ENCODE results near the gene ADSS2. TPM values are rescaled to one million over a fixed set of nuclear protein-coding genes. Genes with fewer than 3 reads are reported as not detected.

The ADSS2 gene
- total RNA-seq, 2 donors from 2014 or later: 9.9 to 23.1 TPM

DNA sequence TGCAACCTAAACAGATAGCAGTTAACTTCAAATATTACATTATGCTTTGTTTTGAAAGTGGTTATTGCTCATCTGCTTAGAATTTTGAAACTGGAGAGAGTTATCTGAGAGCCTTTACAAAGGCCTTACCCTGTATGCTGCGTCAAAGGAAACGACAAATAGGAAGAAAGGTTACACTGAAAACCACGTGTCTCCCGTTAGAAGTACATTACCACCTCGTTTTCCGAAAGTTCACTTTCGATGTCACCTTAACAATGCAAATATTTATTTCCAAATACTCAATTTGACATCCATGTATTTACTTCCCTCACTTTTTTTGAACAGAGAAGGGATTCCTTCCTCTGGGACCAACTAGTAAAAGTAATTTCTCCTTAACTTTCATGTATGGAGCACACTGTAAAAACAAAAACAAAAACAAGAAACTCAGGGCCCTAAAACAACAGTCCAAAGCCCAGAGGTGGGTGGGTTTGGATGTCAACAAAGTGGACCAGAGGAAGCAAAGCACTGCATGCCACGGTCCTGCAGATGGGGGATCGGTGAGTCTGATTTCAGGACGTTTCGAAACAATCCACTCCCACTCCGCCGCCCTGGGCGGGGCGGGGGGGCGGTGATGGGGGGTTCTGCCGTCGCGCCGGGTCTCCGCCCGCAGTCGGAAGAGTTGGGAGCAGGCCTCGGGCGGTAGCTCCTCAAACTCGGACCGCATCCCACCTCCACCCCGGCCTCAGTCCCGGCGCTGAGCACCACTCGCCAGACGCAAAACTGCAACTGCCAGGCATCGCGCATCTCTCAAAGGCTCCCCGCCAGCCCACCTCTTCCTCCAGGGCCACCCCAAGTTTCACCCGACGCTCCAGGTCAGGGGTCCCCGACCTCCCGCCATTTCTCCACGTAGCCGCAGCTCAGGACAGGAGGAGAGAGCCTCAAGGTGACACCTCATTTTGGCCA lies 841 bp downstream of the ADSS2 start:
- Histone ChIP-seq H3K27me3 (no peaks in the 10 kb centered on the region), H3K4me3 (peak overlapping the region; percentile 54 to 98), H3K9me3 (peaks cover 0 to 3% (median 0%) of the 10 kb centered on the region in 3 donors), H3K36me3 (replicated peaks in 1 of 2; ENCODE audit: insufficient read depth in 1 of 2, low read depth in 2 of 2) (no peaks in the 10 kb centered on the region), H3K4me1 (peaks cover 47% of the 10 kb centered on the region), H3K27ac (peak overlapping the region; percentile 74 to 92 (median 90))
- peak; percentile 34 to 43 (median 42) for DNase-seq
- peak; percentile 2 for ATAC-seq
- intact Hi-C loops (cut with DNase I): no loop called here
- TF ChIP-seq, protein P1, sequence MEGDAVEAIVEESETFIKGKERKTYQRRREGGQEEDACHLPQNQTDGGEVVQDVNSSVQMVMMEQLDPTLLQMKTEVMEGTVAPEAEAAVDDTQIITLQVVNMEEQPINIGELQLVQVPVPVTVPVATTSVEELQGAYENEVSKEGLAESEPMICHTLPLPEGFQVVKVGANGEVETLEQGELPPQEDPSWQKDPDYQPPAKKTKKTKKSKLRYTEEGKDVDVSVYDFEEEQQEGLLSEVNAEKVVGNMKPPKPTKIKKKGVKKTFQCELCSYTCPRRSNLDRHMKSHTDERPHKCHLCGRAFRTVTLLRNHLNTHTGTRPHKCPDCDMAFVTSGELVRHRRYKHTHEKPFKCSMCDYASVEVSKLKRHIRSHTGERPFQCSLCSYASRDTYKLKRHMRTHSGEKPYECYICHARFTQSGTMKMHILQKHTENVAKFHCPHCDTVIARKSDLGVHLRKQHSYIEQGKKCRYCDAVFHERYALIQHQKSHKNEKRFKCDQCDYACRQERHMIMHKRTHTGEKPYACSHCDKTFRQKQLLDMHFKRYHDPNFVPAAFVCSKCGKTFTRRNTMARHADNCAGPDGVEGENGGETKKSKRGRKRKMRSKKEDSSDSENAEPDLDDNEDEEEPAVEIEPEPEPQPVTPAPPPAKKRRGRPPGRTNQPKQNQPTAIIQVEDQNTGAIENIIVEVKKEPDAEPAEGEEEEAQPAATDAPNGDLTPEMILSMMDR (IDR thresholded peaks at IDR 0.05): no peak
- WGBS, 2 donors: 0% methylated on average over 20 to 39 of the region's 41 CpGs

DNA sequence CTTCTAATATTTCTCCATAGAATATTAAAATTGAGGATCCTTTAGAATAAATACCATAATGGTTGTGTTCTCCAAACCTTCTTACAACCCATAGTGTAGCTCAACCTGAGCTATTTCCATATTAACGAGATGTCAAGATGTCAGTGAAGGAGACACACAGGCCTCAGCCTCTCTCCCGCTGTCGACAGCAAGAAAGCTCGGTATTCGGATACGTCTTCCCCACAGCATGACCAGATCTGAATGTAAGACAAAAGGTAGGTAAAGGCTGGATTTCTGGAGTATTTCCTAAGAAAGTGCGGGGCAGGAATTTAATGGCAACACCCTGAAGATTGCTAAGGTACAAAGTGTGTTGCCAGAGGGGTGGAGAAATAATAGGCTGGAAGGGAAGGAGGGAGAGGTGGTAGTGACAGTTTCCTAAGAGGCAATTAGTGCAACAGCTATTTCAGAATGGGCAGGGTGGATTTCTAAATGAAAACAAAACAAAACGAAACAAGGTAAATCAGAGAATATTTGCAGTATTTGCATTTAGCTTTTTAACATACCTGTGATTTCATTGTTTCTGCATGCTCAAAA lies 1.7 kb downstream of the ADSS2 start:
- TF ChIP-seq, protein P1 (IDR thresholded peaks at IDR 0.05): no peak
- DNase-seq (no peak), ATAC-seq (no peak)
- intact Hi-C loops (cut with DNase I): no loop called here
- peak overlapping the region in 3 of 4 donors; percentile 17 to 91 (median 89) for H3K27ac ChIP-seq
- H3K4me3 ChIP-seq: no peak overlapping the region
- WGBS, 2 donors: 74 to 79% methylated on average over 8 of the region's 8 CpGs
- H3K4me1 ChIP-seq: peaks cover 54% of the 10 kb centered on the region
- H3K27me3 ChIP-seq: no peaks in the 10 kb centered on the region
- H3K9me3 ChIP-seq: peaks cover 0 to 3% (median 0%) of the 10 kb centered on the region in 3 donors
- H3K36me3 ChIP-seq (replicated peaks in 1 of 2; ENCODE audit: insufficient read depth in 1 of 2, low read depth in 2 of 2): no peaks in the 10 kb centered on the region

GRCh38 chr1:244448279-244449036 lies 3.3 kb downstream of the ADSS2 start:
- Histone ChIP-seq H3K4me3 (no peak overlapping the region), H3K27ac (no peak overlapping the region), H3K9me3 (peaks cover 0 to 3% (median 0%) of the 10 kb centered on the region in 3 donors), H3K36me3 (replicated peaks in 1 of 2; ENCODE audit: insufficient read depth in 1 of 2, low read depth in 2 of 2) (no peaks in the 10 kb centered on the region), H3K4me1 (peaks cover 58% of the 10 kb centered on the region), H3K27me3 (no peaks in the 10 kb centered on the region)
- intact Hi-C loops (cut with DNase I): no loop called here
- ATAC-seq: no peak
- no peak for TF ChIP-seq POLR2A (IDR thresholded peaks at IDR 0.05)
- TF ChIP-seq, protein P1 (IDR thresholded peaks at IDR 0.05): no peak
- WGBS, 2 donors: 90 to 91% methylated on average over 5 of the region's 5 CpGs
- DNase-seq: no peak

GRCh38 chr1:244447552-244447951 lies 4.2 kb downstream of the ADSS2 start:
- Histone ChIP-seq H3K27ac (no peak overlapping the region), H3K27me3 (no peaks in the 10 kb centered on the region), H3K4me1 (peaks cover 55% of the 10 kb centered on the region), H3K4me3 (no peak overlapping the region), H3K36me3 (replicated peaks in 1 of 2; ENCODE audit: insufficient read depth in 1 of 2, low read depth in 2 of 2) (no peaks in the 10 kb centered on the region), H3K9me3 (peaks cover 0 to 3% (median 0%) of the 10 kb centered on the region in 3 donors)
- TF ChIP-seq POLR2A (IDR thresholded peaks at IDR 0.05): no peak
- TF ChIP-seq, protein P1 (IDR thresholded peaks at IDR 0.05): no peak
- intact Hi-C loops (cut with DNase I): no loop called here
- DNase-seq (no peak), ATAC-seq (no peak)
- 91 to 98% methylated on average over 2 of the region's 2 CpGs for WGBS, 2 donors

Data from body of pancreas (tissue), 4 donors.